Fibroblast of villous mesenchyme (primary cell): ENCODE measurements around the gene IDUA. TPM values are rescaled to one million over a fixed set of nuclear protein-coding genes. Genes with fewer than 3 reads are reported as not detected.
A peak's percentile ranks its signal among the peaks of the same experiment; 100 is the strongest.

Source experiments
- DNase-seq: peaks from one replicate; pipeline ENCODE4 v3.0.0-alpha.2; 2010; ENCODE audit warnings: low read depth
- H3K4me3 ChIP-seq: 2 replicates; pipeline ENCODE4 v1.5.1; 2011; ENCODE audit warnings: low read depth, mild to moderate bottlenecking, low read length
- CTCF ChIP-seq: IDR thresholded peaks from 2 replicates; pipeline ENCODE4 v1.5.1; 2012; ENCODE audit warnings: low read depth, mild to moderate bottlenecking, low read length; ENCODE audit not compliant: insufficient read depth
- total RNA-seq: library from RNA; depleted of rRNA; stranded (reverse); fragments of >200 nt; gene quantifications from 2 replicates; pipeline ENCODE4 v1.2.3, GENCODE V29; 2012

IDUA gene
- total RNA-seq, 1 donor, result 10.4 TPM

DNA sequence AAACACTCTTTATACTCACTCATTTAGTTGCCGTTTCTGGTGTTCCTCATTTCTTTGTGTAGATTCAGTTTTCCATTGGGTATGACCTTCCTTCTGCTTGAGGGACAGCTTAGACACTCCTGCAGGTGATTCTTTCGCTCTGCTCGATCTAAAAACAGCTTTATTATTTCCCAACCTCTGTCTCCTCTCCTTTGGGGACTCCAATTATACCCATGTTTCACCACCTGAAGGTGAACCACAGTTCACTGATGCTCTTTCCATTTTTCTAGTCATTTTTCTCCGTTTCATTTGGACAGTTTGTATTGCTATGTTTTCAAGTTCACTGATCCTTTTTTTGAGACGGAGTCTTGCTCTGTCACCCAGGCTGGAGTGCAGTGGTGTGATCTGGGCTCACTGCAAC lies 20.0 kb downstream of the IDUA start:
- DNase-seq, result no peak
- no peak overlapping the region for H3K4me3 ChIP-seq
- no peak for TF ChIP-seq CTCF

GRCh38 chr4:1008840-1009541 lies 22.1 kb downstream of the IDUA start:
- DNase-seq, result no peak
- TF ChIP-seq CTCF, result no peak
- H3K4me3 ChIP-seq, result peak overlapping the region; percentile 71

GRCh38 chr4:1009542-1010394 lies 22.9 kb downstream of the IDUA start:
- peak overlapping the region; percentile 71 for H3K4me3 ChIP-seq
- no peak for TF ChIP-seq CTCF
- DNase-seq, result peak; percentile 53

GRCh38 chr4:1010395-1011021 lies 23.7 kb downstream of the IDUA start:
- no peak for TF ChIP-seq CTCF
- DNase-seq, result peak; percentile 87
- peak overlapping the region; percentile 64 for H3K4me3 ChIP-seq

DNA sequence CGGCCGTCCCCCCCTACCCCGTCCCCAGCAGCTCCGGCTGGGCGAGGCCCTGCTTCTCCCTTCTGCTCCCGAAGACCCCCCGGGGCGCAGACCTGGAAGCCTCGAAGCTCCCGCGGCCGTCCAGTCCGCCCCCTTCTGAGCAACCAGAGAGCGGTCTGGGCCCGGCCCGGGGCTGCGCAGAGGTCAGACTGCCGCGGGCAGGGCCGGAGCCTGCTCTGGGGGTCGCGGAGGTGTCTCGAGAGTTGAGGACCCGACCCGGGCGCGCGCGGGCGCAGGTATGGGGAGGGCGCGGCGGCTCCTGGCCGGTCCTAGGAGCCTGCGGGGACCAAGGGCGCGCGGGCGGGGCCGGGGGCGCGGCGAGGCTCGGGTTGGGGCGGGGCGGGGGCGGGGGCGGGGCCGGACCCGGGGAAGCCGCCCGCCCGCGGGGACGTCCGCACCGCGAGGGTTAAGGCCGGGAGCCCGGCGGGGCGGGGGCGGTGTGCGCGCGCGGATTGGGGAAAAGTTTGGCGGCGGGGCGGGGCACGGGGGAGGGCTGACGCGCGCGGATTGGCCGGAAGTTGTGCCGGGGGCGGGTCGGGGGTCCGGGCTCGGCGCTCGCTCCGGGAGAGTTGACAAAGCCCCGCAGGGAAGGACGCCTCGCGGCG lies 24.3 kb downstream of the IDUA start, which contains the start of gene FGFRL1:
Gene FGFRL1 (plus strand): TSS at position 605 of the 644 bp plus-strand sequence. CDS start 860 bp downstream, outside the sequence.
- TF ChIP-seq CTCF, result no peak
- peak; percentile 88 for DNase-seq
- peak within 1 kb of the TSS; percentile 64 for H3K4me3 ChIP-seq

GRCh38 chr4:1011666-1012033 lies 24.8 kb downstream of the IDUA start:
- no peak for DNase-seq
- TF ChIP-seq CTCF, result no peak
- H3K4me3 ChIP-seq, result no peak overlapping the region
